Activated effector memory CD4-positive, alpha-beta T cell treated with anti-CD3 and anti-CD28 coated beads, Interleukin-2, amount 50 U/mL, for 16 hours (primary cell): Measurements from ENCODE around the gene AHDC1.
A peak's percentile ranks its signal among the peaks of the same experiment; 100 is the strongest.

Experiments
- DNase-seq: peaks from one replicate; pipeline ENCODE4 v3.0.0-alpha.2; 2020

AHDC1 gene

DNA sequence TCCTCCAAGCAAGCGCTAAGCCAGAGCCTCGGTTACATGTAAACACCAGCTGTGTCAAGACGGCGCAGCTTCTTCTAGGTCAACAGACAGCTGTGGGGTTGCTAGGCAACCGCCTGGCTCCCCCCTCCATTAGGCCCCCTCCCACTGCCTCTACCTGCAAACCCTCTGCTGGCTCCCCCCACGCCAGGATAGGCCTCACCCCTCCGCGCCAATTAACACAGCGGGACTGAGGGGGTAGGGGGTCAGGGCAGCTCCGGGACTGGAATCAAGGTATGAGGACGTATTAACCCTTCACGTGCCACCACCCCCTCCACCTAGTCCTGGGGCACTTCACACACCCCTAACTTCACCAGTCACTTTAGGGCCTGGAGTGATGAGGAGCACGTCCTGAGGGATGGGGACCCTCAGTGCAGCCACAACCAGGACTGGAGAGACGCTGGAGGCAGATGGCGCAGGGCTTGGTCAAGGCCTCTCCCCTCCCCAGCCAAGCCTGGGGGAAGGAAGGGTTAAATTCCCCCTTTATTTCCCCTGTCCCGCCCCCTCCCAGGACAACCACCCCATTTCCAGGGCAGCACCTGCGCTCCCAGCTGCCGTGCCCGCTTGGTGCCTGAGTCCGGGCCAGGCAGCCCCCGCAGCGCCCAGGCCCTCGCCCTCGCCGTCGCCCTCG lies 76.6 kb downstream of the AHDC1 start:
- peak; percentile 69 for DNase-seq

DNA sequence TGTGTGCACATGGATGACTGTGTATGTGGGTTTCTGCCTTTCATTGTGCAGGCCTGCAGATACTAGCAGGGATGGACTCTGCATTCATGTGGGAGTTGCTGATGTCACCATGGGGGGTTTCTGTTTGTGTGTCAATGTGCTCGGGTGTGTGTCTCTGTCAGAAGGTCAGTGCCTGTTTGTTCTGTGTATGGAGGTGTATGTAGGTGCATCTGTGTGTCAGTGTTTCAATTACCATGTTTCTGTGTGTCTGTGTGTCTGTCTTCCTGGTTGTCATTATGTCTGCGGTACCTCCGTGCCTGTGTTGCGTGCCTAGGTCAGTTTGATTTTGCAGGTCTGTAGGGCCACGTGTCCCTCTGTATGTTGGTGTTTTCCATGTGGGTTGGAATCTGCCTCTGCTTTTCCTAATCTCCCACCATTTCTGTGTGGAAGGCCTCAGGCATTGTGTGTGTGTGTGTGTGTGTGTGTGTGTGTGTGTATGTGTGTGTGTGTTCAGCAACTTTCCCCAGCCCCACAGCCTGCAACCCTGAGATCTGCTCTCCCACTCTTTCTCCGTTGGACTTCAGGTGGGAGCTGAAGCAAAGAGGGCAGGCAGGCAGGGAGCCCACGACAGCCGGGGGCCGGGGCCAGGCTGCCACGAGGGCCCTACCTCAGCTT lies 77.2 kb downstream of the AHDC1 start:
- no peak for DNase-seq

DNA sequence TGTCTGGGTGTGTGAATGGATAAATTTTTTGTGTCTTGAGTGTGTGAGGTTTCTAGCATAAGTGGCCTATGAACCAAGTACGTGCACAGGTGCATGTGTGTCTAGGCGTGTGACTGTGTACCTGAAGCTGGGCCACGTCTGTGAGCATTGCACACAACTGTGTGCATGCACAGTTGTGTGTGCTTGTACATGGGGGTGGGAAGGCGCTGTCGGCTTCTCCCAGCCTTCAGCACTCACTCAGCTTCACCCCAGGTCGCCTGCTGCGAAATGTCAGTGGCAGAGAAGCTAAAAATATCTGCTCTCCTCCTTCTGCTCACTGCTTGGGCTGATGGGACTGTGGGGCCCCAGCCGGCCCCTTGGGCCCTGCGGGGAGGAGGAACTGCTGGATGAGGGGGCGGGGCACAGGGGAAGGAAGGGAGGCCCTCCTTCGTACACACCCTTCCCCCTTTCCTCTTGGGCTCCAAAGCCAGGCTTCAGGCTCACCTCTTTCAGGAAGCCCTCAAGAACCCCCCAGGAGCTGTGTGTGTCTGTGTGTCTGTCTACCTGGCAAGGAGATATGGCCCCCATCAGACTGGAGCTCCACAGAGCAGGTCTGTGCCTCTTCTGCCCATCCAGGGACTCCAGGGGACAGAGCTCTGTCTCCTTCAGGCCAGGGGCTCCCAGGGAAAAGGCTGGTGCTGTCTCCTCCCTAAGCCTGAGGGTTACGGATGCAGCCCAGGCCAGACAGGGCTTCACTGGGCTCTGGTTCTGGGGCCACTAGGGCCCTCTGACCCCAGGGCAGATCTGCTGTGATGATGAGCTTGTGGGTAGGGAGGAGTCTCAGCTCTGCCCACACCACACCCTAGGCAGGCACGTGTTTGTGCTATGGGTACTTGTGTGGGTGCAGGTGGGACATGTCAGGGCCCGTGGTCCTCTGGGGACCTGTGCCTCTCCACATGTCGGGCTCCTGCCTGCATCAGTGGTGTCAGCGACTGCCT lies 78.4 kb downstream of the AHDC1 start:
- peak; percentile 80 for DNase-seq

DNA sequence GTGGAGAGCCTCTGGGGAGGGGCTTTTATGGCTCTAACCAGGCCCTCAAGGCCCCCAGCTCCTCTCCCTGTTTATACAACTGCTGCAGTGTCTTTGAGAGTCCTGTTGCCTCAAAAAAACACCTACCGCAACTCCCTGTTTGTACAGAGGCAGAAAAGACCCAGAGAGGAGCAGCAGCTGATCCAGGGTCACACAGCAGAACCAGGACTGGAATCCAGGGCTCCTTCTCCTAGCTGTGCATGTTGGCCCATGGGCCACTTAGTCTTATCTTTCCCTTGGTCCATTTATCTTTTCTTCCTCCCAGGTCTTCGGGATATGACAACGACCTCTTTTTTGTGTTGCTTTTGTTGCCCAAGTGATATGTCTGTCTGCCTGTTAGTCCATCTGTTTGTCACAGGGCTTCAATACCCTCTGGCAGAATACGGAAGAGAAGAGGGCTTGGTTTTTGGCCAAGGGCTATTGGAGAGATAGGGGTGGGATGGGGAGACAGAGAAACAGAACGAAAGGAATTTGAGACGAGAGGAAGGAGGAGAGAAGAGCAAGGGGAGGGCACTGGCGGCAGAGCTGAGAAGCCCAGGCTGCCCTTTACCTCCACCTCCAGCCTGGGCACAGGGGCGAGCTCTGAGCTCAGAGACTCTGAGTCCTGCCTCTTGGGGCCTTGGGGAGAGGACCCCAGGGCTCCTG lies 80.5 kb downstream of the AHDC1 start:
- no peak for DNase-seq

DNA sequence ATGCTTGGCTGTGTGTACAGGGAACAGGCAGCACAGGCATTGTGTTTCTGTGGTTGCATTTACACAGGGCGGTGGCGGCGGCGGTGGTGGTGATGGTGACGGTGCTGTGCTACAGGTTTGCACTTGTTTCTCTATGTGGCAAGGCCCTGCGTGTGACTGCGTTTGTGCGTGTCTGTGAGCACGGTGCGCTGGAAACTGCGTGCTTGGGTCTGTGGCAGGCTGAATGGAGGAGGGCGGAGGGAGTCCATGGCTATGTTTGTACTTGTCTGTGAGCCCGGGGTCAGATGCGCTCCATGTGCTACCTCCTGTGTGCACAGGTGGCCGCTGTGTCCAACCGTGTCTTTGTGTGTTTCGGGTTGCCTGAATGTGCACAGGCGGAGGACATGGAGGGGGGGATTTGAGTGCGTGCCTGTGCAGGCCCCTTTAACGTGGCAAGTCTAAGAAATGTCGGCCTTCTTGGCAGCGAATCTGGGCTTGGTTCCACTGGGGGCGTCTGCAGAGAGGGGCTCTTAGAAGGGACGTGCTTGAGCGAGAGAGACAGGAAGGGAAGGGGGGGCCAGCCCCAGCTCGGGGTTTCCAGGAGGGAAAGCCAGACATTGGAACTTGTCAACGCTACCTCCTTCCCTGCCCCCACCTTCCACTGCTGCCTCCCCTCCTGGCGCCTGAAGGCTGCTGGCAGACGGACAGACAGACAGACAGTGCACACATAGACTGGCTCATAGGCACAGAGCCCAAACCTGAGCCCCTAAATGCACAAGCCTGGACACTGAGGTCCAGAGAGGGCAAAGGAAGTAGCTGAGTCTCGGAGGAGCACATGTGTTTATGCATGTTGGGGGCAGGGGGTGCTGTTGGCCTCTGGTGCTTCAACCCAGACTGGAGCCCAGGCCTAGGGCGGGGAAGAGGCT lies 81.3 kb downstream of the AHDC1 start:
- peak; percentile 86 for DNase-seq

DNA sequence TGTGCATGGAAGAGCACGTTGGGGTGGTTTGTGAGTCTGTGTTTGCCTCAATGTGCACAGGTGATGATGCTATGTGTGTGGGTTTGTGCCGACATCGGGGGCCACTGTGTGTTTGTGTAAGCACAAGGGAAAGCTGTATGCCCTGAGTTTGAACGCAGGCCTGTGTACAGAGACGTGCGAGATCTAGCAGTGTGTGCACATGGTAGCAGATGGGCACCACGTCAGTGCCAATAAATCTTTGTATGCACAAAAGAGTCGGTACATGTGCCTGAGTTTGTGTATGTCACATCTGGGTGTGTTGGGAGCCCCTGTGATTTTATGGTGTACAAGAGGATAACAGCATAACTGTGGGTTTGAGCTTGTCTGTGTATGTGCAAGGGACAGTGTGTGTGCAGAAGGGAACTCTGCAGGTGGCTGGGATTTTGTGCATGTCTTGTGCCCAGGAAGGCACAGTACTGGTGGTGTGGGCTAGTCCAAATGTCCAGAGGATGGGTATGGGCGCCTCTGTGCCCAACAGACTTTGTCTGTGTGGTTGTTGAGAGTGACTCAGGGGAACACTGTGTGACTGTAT lies 82.0 kb downstream of the AHDC1 start:
- no peak for DNase-seq

DNA sequence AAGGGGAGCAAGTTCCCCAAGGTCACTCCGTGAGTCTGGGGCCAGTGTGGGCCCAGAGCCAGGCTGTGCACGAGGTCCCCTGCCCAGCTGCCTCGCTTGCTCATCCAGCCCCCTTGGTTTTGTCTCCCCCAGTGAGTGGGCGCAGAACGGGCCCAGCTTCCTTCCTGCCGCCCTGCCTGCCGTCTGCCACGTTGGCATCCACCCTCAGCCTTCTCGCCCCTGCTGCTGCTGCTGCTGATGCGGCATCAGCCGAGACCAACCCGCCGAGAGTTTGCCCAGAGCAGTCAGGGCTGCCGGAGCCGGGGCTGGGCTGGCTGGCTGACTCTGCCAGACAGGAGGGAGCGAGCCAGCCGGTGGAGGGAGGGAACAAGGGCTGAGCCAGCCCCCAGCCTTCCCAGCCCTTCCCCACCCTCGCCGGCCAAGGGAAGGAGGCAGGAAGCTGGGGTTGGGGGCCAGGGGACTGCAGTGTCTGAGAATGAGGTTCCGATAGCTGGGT lies 82.6 kb downstream of the AHDC1 start:
- peak; percentile 83 for DNase-seq

DNA sequence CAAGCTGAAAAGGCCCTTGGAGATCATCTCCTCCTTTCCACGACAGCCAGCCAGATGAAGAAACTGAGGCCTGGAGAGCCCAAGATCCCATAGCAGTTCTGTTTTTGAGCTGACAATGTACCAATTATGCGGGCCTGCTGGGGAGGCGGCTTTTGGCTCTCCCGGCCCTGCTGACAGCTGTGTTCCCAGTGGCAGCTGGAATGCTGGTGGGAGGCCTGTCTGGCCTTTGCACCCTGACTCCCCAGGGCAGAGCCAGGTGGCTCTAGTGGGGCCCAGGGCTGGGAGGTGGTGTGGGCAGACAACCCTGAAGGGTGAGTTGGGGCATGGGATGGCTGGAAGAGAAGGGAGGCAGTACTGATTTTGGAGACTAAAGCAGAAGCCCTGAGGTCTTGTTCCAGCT lies 83.3 kb downstream of the AHDC1 start:
- DNase-seq = no peak

DNA sequence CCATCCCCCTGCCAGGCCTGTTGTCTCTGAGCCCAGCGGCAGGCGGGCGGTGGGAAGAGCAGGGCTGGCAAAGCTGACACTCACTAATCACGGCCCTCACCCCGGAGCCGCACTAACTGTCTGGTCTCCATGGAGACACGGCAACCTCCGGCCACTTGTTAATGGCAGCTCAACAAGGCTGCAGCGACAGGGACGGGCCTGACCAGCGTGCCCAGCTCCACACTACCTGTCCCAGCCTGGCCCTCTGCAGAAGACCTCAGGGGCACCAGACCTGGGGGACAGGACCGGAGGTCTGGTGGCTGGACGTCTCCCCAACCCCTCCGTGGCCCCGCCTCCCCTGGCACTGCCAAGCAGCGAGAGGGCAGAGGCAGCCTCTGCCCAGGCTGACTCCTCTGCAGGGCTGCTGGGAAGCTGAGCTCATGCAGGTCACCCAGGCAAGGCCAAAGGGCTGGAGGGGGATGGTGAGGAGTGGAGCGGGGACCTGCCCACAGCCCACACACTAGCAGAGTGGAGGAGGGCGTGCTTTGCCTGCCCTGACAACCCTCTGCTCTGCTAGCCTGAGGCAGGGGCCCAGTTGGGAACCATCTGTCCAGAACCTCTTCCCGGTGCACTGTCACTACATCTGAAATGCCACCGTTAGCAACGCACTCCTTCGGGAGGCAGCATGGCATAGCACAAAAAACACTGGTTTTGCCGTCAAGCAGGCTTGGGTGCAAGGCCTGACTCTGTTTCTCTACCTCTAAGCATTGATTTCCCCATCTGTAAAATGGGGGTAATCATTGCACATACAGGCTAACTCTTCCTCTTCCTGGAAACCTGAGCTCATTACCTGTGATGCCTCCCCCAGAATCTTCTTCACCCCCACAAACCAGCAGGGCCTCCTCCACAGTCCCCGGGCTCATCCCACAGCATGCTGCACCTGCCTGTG lies 84.3 kb downstream of the AHDC1 start:
- no peak for DNase-seq

DNA sequence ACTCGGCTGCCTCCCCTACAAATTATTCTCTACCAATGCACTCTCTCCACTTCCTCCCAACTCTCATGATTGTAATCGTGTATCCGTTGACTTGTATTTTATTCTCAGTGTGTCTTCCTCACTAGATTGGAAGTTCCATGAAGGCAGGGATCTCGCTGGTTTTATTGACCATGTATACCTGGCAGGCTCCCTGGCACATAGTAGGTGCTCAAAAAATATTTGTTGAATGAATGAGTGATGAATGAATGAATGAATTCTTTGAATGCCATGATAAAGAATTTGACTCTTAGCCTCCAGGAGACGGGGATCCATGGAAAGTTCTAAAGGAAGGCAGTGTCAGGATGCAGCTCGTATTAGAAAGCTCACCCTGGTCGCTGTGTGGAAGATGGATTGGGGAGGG lies 85.1 kb downstream of the AHDC1 start:
- DNase-seq = no peak

DNA sequence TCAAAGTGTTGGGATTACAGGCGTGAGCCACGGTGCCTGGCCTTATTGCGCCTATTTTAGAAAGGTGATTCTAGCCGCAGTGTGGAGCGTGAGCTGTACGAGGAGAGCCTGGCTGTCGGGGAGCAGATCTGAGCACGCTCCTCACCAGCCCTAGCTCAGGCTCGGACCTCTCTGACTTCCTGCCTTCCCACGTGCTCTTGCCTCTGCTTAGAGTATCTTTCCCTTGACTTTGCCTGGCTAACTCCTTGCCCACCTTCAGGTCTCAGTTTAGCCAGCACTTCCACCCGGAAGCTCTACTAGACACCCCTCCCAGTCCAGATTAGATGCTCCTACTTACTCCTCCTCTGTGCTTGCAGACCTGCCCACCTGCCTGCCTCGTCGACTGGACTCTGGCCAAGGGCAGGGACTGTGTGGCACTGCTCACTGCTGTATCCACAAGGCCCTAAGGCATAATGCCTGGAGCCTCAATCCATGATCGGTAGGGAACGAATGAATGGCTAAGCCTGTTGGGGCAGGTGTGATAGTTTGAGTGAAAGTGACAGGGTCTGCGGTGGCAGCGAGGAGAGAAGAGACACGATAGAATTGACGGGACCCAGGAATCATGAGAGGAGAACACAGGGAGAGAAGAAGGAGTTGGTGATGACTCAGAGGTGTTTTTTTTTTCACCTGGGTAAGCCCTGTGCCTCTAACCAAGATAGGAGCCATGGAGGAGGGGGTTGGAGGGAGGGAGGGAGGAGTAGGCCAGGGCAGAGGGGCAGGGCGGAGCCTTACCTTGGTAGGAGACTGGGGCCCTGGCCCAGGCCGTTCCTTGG lies 85.8 kb downstream of the AHDC1 start:
- no peak for DNase-seq

DNA sequence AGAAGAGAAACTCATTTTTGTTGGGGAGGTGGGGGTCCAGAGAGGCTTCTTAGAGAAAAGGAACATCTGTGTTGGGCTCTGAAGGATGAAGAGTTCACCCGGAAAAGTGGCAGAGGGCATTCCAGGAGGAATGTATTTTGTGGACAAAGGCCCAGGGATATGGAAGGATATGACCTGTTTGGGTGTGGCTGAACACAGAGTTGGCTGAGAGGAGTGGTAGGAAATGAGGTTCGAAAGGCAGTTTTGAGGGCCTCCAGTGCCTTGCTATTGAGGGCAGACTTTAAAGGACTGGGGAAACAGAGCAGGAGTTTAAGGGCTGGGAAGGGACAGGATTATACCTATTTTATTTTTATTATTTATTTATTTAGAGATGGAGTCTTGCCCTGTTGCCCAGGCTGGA lies 86.6 kb downstream of the AHDC1 start:
- no peak for DNase-seq

DNA sequence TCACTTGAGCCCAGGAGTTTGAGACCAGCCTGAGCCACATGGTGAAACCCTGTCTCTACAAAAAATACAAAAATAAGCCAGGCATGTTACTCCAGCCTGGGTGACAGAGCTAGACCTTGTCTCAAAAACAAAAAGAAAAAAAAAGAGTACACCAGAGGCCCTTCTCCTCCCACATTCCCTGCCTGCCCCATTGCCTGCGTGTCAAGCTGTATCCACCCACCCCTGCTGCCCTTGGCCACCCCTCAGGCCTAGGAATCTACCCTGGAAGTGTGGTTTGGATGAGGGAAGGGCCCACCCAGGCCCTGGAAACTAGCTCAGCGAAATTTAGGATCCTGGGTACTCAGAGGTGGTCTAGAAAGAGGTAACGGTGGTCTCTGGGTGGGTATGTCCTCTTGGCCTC lies 88.3 kb downstream of the AHDC1 start:
- DNase-seq = no peak

DNA sequence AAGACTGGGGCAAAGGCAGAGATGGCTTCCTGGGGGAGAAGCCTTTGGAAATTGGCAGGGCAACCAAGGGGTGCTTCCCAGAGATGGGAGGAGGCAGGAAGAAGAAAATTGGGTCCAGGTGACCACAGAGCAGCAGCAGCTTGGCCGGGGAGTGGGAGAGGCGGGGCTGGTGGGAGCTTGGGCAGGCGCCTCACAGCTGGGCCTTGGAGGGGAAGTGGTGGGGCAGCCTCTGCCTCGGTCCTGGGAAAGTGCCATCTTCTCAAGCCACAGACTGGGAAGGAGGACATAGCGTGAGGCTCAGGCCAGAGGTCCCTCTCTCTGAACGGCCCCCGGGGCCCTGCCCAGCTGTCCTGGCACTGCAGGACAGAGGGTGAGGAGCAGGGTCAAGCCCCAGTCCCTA lies 90.0 kb downstream of the AHDC1 start:
- DNase-seq = no peak

DNA sequence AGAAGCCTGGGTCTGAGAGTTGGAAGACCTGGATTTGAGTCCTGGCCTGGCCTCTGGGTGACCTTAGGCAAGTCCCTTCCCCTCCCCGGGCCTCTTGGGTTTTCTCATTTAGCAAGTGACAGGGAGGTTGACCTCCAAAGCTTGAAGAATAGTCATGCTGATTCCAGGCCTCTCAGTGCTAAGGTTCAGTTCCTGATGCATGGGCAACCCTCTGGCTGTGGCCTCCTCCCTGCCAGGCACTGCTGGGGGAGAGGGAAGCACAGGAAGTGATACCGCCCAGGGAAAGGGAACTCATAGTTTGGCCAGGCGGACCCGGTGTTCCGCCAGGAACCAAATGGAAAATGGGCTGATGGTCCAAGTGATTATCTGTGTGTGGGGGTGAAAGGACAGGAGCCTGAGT lies 90.4 kb downstream of the AHDC1 start:
- no peak for DNase-seq

DNA sequence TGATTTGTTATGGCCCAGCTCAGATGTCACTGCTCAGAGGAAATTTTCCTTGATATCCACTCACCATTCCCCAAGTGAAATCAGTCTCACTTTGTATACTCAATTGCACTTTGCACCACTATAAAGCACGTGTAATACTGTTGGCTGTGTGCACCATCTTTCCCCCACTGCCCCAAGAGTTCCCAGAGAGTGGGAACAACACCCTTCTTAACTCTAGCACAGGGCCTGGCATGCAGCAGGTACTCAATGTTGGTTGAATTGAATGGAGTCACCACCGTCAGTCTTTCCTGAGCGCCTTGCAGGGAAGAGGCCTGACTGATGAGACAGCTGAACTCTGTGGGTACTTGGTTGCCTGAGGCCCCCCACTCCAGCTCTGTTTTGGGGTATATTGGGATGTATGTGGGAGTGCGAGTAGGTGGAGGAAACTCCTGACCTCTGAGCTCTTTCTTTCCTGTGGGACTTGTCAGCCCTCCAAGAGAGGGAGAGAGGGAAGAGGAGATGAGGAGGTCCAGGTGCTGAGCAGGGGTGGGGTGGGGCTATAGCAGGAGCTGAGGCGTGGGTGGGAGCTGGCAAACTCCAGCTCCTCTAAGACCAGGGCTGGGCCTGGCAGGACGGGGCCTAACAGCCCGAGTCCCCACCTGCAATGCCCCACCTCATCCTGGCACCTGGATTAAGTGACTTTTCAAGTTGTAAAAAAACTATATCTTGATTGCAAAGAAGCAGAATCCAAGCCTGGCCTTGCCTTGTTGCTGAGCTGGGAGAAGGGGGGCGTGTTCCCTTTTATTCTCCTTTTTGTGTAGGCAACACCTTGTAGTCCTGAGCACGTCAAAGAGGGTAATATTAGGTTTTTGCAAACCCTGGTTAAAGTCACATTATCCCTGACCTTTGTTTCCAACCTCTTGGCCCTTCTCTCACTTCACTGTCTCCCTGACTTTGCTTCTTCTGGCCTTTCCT lies 94.5 kb downstream of the AHDC1 start:
- DNase-seq = no peak

DNA sequence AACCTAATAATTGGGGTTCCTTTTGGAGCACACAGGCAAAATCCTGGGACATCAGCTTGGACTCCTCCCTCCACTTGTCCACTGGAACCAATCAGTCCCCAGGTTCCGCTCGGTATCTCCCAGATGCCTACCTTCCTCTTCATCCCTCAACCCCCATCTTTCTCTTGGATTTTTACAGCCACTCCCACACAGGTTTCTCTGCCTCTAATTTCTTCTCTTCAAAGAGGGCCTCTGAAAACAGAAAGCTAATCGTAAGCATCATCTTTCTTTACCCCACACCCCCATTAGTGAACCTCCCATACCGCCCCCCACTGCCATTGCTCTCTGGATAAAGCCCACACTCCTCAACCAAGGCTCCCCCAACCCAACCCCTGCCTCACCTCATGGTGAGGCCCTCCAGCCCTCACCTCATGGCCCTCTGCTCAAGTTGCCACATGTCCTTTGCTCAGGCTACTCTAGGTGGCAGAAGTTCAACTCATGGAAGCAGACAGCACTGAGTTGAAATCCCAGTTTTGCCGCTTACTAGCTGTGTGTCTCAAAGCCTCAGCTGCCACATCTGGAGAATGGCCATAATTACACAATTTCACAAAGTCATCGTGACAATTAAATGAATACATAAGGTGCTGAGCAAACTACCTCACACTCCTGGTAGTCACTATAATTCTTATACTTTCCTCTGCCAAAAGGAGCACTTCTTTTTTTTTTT lies 95.8 kb downstream of the AHDC1 start:
- no peak for DNase-seq

DNA sequence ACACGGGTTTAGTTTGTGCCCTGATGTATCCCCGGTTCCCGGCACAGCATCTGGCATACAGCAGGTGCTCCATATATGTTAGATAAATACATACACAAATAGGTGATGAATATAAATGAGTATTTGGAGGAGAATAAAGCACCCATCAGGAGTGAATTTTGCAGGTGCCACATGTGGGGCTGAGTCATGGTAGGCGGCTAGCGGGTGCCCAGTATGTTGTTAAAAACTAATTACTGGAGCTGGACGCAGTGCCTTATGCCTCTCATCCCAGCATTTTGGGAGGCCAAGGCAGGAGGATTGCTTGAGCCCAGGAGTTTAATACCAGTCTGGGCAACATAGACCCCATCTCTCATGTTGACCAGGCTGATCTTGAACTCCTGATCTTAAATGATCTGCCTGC lies 97.2 kb downstream of the AHDC1 start:
- no peak for DNase-seq
